ENCODE measurements around the gene NCOR1.
"Not testable (repeated sequence)": the region's sequence is repeated elsewhere in the genome, so short reads cannot be mapped to it uniquely, and the experiment has no call there.

The NCOR1 gene

DNA sequence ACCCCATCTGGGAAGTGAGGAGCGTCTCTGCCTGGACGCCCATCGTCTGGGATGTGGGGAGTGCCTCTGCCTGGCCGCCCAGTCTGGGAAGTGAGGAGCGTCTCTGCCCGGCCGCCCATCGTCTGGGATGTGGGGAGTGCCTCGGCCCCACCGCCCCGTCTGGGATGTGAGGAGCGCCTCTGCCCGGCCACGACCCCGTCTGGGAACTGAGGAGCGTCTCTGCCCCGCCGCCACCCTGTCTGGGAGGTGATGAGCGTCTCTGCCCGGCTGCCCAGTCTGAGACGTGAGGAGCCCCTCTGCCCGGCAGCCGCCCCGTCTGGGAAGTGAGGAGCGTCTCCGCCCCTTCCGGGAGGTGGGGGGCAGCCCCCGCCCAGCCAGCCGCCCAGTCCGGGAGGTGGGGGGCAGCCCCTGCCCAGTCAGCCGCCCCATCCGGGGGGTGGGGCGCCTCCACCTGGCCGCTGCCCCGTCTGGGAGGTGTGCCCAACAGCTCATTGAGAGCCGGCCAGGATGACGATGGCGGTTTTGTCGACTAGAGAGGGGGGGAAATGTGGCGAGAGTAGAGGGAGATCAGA is 69.9 kb downstream of the NCOR1 start:
- not testable (repeated sequence) for DNase-seq

GRCh38 chr17:16141685-16142084 is 73.6 kb downstream of the NCOR1 start:
- no peak for DNase-seq

DNA sequence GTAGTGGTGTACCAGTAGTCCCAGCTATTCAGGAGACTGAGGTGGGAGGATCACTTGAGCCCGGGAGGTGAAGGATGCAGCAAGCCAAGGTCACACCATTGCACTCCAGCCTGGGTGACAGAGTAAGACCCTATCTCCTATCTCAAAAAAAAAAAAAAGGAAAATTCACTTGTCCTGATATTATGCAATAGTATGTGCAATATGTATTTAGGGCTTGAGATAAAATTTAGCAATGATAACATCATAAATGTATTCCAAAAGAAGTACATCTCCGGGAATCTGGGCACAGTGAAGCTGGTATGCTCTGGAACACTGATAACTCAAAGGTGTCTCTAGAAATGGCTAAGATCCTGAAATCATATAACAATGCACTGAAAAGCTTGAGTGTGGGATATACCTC is 74.5 kb downstream of the NCOR1 start:
- no peak for DNase-seq

- DNase-seq = no peak
These were observed 79.9 kb downstream of the NCOR1 start for GRCh38 chr17:16135461-16135860.

DNA sequence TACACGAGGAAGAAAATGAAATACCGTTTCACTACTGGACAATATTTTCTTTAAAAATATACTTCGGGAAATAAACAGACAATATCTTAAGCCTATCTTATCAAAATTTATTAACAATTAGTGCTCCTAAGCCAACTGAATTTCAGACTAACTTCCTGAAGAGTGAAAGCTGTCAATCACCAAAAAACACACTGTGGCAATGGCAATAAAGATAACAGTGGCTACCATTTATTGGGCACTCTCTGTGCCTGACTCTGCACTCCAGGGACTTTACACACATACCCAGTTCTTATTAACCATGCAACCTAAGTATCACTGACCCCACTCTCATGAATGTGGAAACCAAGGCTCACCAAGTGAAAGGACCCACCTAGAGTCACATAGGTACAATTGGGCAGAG is 83.7 kb downstream of the NCOR1 start:
- no peak for DNase-seq

- DNase-seq = no peak
These were observed 85.7 kb downstream of the NCOR1 start for GRCh38 chr17:16129441-16130205.

DNA sequence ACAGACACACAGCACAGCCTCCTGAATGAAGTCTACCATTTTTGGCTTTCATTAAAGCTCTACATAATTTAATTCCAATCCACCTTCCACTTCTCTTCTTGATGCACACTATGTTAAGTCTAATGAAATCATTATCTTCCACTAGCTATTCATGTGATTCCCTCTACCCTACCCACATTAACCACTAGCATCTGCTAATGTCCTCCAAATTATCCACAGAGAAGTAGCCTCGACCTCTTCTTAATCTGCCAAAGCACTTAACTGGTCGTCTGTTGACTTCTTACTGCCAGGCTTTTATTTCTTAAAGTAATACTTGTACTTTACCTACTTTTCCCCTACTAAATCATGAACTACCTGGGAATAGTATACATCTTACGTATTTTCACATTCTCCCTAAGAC is 91.8 kb downstream of the NCOR1 start:
- DNase-seq = no peak

- no peak for DNase-seq
These were observed 92.5 kb downstream of the NCOR1 start for GRCh38 chr17:16122697-16123434.

DNA sequence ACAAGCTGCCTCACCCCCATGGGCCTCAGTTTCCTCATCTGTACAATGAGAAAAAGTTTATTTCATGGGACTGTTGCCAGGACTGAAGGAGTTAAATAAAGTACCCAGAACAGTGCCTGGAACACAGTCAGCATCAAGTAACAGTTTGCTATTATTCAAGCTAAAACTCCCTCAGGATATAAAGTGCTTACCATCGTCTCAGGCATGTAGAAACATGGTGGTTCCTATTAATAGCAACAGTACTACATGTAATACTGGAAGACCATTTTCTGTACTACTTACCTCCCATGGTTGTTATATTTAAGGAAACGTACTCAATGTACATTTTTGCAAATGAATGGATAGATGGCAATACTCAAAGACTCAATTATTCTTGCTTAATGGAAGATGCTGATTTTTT is 93.4 kb downstream of the NCOR1 start:
- no peak for DNase-seq

- no peak for DNase-seq
These were observed 94.4 kb downstream of the NCOR1 start for GRCh38 chr17:16120937-16121336.

- DNase-seq = no peak
These were observed 98.2 kb downstream of the NCOR1 start for GRCh38 chr17:16117149-16117548.

DNA sequence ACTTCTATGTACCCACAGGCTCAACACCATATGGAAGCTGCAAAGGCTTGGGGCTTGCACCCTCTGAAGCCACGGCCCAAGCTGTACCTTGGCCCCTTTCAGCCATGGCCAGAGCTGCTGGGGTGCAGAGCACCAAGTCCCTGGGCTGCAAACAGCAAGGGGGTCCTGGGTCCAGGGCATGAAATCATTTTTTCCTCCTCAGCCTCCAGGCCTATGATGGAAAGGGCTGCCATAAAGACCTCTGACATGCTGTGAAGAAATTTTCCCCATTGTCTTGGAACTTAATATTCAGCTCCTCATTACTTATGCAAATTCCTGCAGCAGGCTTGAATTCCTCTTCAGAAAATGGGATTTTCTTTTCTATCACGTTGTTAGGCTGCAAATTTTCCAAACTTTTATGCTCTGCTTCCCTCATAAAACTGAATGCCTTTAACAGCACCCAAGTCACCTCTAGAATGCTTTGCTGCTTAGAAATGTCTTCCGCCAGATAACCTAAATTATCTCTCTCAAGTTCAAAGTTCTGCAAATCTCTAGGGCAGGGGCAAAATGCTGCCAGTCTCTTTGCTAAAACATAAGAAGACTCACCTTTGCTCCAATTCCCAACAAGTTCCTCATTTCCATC is 100.1 kb downstream of the NCOR1 start:
- not testable (repeated sequence) for DNase-seq

DNA sequence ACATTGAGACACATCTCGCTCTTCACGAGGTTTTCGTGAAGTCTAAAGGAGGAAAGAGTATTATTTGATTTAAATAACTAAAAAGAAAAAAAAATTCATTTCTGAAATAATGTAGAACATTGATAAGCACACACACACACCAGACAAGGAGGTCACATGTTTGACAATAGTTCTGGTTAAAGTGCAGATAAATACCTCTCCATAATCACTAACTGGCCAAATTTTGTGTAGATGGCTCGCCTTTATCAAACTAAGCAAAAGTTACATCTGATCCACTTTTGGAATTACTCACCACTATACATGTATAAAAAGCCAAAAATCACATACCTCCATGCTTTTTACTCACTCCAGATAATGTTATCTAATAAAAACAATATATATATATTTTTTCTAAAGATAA is 106.5 kb downstream of the NCOR1 start:
- no peak for DNase-seq

GRCh38 chr17:16108386-16108785 is 106.9 kb downstream of the NCOR1 start:
- DNase-seq = no peak

GRCh38 chr17:16107165-16107770 is 108.1 kb downstream of the NCOR1 start:
- DNase-seq = no peak

DNA sequence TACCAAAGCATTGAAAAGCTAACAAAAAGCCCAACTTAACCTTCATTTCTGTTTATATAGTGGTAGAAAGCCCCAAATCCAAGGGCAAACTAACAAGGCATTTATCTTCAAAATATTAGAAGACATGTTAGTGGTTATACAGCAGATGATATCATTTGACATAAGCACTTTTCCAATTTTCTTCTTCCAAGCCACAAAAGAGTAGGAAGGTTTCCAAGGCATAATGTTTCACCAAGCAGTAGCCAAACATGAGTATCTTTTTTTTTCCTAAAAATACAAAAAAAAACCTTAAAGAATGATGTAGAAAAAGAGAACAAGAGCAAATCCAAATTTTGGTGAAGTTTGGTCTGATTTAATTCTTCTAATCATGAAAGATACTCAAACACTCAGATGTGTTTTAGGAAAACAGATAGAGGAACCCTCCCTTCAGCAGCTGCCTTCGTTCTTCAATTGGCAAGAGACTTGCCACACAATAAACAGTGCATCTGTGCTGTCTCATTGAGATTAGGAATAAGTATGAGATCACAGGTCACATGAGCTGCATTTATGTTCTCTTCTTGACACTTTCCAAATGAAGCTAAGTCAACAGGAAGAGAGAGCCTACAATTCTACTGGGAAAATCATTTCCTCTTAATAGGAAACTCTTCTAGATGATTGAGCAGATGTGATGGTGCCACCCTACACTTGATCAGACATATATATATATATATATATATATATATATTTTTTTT is 109.0 kb downstream of the NCOR1 start:
- peak; percentile 80 for DNase-seq

GRCh38 chr17:16104189-16104588 is 111.1 kb downstream of the NCOR1 start:
- no peak for DNase-seq

DNA sequence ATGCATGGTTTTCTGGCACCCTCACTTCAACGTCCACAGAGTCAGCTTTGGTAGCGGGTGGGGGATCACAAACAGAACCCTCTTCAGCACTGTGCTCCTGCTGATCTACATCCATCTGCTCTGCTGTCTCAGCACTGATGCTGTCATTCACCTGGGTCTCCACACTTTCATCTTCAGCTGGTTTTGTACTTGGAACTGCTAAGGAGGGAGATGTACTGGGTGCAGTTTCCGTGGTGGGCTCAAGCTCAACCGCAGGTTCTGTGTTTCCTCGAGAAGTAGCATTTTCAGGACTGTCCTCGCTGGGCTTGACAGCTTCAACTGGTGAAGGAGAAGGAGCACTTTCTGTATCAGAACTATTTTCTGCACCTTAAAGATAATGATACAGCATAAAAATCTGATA is 113.9 kb downstream of the NCOR1 start:
- DNase-seq = no peak

- DNase-seq = peak; percentile 8
These were observed 114.5 kb downstream of the NCOR1 start for GRCh38 chr17:16100737-16101400.

DNA sequence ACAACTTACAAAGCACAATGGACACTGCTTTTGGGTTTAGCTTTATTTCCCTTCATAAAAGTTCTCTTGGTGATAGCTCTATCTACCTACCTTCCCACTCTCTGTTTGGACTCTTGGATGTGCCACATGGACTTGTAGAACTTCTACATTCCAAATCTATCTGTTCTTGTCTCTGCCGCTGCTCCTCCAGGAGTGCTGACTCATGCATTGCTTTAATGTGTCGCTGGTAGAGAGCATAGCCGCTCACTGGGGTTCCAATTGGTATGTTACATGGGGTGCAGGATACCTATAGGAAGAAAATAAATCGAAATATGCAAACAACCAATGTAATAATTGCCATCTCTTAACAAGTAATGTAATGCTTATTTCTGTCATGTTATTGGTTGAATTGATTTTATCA is 123.6 kb downstream of the NCOR1 start:
- no peak for DNase-seq

DNA sequence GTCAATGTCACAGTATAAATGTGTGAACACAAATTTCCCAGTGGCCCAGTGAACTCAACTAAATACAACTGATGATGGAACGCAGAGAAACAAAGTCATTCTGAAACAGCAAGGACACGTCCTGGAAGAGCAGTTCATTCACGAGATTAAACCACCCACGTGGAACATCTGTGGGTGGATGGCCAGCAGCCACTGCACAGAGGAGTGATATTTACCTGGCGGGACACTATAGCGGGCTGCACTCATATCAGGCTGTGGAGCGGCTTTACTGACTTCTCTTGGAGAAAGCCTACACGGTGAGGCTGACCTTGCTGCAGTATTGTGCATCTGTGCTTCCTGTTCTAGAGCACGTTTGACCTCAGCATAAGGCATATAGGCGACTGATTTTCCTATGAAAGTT is 128.4 kb downstream of the NCOR1 start:
- DNase-seq = no peak
